Measurements from ENCODE around the gene PGAP6.

- TF ChIP-seq EZH2 (optimal IDR thresholded peaks at IDR 0.05; ENCODE audit: low read depth, low read length) (no peak), CTCF (IDR thresholded peaks at IDR 0.05; ENCODE audit: low read length) (peak; percentile 84)
Observed at GRCh38 chr16:361872-362701, 19.7 kb downstream of the PGAP6 start.

Data from MM.1S (cell line).